HepG2 (cell line): ENCODE results near the gene EBF4. TPM values are rescaled to one million over a fixed set of nuclear protein-coding genes. Genes with fewer than 3 reads are reported as not detected.

ENCODE experiments used
- ATF1 ChIP-seq: IDR thresholded peaks from 2 replicates; pipeline ENCODE4 v1.6.1; 2016; ENCODE audit warnings: mild to moderate bottlenecking, control low read depth
- CENPX ChIP-seq: sonication (generic); formaldehyde crosslinking; IDR thresholded peaks from 2 replicates; pipeline ENCODE4 v1.9.0; 2021; ENCODE audit warnings: mild to moderate bottlenecking, missing genetic modification reagents, moderate library complexity
- CREB1 ChIP-seq, 2 experiments: fragments of 450-650 bp in 1 of 2; IDR thresholded peaks; 2 replicates each; pipeline ENCODE4 v1.6.1; 2016 to 2017; ENCODE audit warnings: control low read depth in 1 of 2, mild to moderate bottlenecking in 1 of 2, missing compliant biosample characterization in 1 of 2, missing genetic modification characterization in 1 of 2
- DPF2 ChIP-seq: sonication (generic); formaldehyde crosslinking; IDR thresholded peaks from 2 replicates; pipeline ENCODE4 v1.4.0; 2020; ENCODE audit warnings: mild to moderate bottlenecking, low read depth, missing genetic modification reagents, borderline replicate concordance
- IKZF4 ChIP-seq: sonication (generic); formaldehyde crosslinking; IDR thresholded peaks from 2 replicates; pipeline ENCODE4 v1.5.1; 2020; ENCODE audit warnings: borderline replicate concordance, mild to moderate bottlenecking, low read depth, missing genetic modification reagents; ENCODE audit errors: not compliant biosample characterization
- KDM5A ChIP-seq: fragments of 200-600 bp; sonication (generic); IDR thresholded peaks from 2 replicates; pipeline ENCODE4 v1.7.0; 2018; ENCODE audit warnings: antibody characterized with exemption, mild to moderate bottlenecking, low read length, borderline replicate concordance
- KDM6A ChIP-seq: IDR thresholded peaks from 2 replicates; pipeline ENCODE4 v1.6.1; 2016; ENCODE audit warnings: low read depth
- PHF5A ChIP-seq: IDR thresholded peaks from one replicate; pipeline ENCODE4 v1.6.1; 2018; ENCODE audit warnings: low read depth, missing genetic modification reagents; ENCODE audit not compliant: unreplicated experiment
- POLR2AphosphoS5 ChIP-seq: IDR thresholded peaks from 2 replicates; pipeline ENCODE4 v1.6.1; 2012; ENCODE audit warnings: low read depth, low read length
- SIX1 ChIP-seq: sonication (generic); formaldehyde crosslinking; IDR thresholded peaks from 2 replicates; pipeline ENCODE4 v1.4.0; 2020; ENCODE audit warnings: missing genetic modification reagents, borderline replicate concordance
- SIX4 ChIP-seq: sonication (generic); formaldehyde crosslinking; IDR thresholded peaks from 2 replicates; pipeline ENCODE4 v1.4.0; 2020; ENCODE audit warnings: missing genetic modification reagents
- ZBTB20 ChIP-seq: sonication (generic); formaldehyde crosslinking; IDR thresholded peaks from 2 replicates; pipeline ENCODE4 v1.8.1; 2023; ENCODE audit warnings: missing genetic modification reagents, low read depth, mild to moderate bottlenecking, borderline replicate concordance
- ZNF224 ChIP-seq: sonication (generic); formaldehyde crosslinking; IDR thresholded peaks from 2 replicates; pipeline ENCODE4 v1.5.0; 2020; ENCODE audit warnings: mild to moderate bottlenecking, missing genetic modification reagents
- ZNF232 ChIP-seq: sonication (generic); formaldehyde crosslinking; IDR thresholded peaks from 2 replicates; pipeline ENCODE4 v1.4.0; 2020; ENCODE audit warnings: missing genetic modification reagents, borderline replicate concordance
- ZNF282 ChIP-seq: fragments of 450-650 bp; IDR thresholded peaks from 2 replicates; pipeline ENCODE4 v1.6.1; 2018; ENCODE audit not compliant: partially characterized antibody
- ZNF292 ChIP-seq: sonication (generic); formaldehyde crosslinking; IDR thresholded peaks from 2 replicates; pipeline ENCODE4 v1.8.1; 2022; ENCODE audit warnings: mild to moderate bottlenecking, low read depth, missing genetic modification reagents, borderline replicate concordance
- ZNF296 ChIP-seq: sonication (generic); formaldehyde crosslinking; conservative IDR thresholded peaks from 2 replicates; pipeline ENCODE4 v1.5.0; 2020; ENCODE audit warnings: mild to moderate bottlenecking, missing genetic modification reagents
- ZNF549 ChIP-seq: sonication (generic); formaldehyde crosslinking; IDR thresholded peaks from 2 replicates; pipeline ENCODE4 v1.5.0; 2020; ENCODE audit warnings: missing genetic modification reagents
- ZNF558 ChIP-seq: sonication (generic); formaldehyde crosslinking; IDR thresholded peaks from 2 replicates; pipeline ENCODE4 v1.9.0; 2022; ENCODE audit warnings: mild to moderate bottlenecking, missing genetic modification reagents, borderline replicate concordance
- ZNF569 ChIP-seq: sonication (generic); formaldehyde crosslinking; IDR thresholded peaks from 2 replicates; pipeline ENCODE4 v1.5.0; 2020; ENCODE audit warnings: mild to moderate bottlenecking, missing genetic modification reagents, moderate library complexity, borderline replicate concordance
- ZNF615 ChIP-seq: sonication (generic); formaldehyde crosslinking; IDR thresholded peaks from 2 replicates; pipeline ENCODE4 v1.5.0; 2020; ENCODE audit warnings: mild to moderate bottlenecking, missing genetic modification reagents, borderline replicate concordance
- ZNF746 ChIP-seq: sonication (generic); formaldehyde crosslinking; IDR thresholded peaks from 2 replicates; pipeline ENCODE4 v1.8.0; 2022; ENCODE audit warnings: mild to moderate bottlenecking, missing genetic modification reagents
- polyA plus RNA-seq, 8 experiments: library from polyadenylated mRNA; depleted of rRNA in 3 of 8; stranded (reverse) in 7 of 8; unstranded in 1 of 8; fragments of >200 nt; fragmentation: Illumina TruSeq in 4 of 8; extraction: Trizol in 4 of 8; gene quantifications; 2 replicates each; pipeline versions ENCODE4 v1.2.1 to v1.2.3, GENCODE V29; 2011 to 2016; ENCODE audit warnings: low read depth in 4 of 8, missing spikeins in 1 of 8, mixed read lengths in 1 of 8; ENCODE audit not compliant: insufficient read depth in 1 of 8
- total RNA-seq, 5 experiments: library from RNA; depleted of rRNA; stranded (reverse); fragments of >200 nt; fragmentation: Illumina TruSeq; extraction: Trizol; gene quantifications; 2 replicates each; pipeline ENCODE4 v1.2.3, GENCODE V29; 2016; ENCODE audit warnings: low read depth in 1 of 5
- TF ChIP-seq, protein P1 (sequence below), 2 experiments: sonication (generic) in 1 of 2; formaldehyde crosslinking in 1 of 2; IDR thresholded peaks; 2 replicates each; pipeline versions ENCODE4 v1.4.0 to v1.6.1; 2016 to 2020; ENCODE audit warnings: borderline replicate concordance in 1 of 2, low read depth in 1 of 2, mild to moderate bottlenecking in 1 of 2, missing genetic modification reagents in 1 of 2
- TF ChIP-seq, protein P2 (sequence below): sonication (generic); formaldehyde crosslinking; IDR thresholded peaks from 2 replicates; pipeline ENCODE4 v1.5.0; 2020; ENCODE audit warnings: mild to moderate bottlenecking, low read depth, missing genetic modification reagents, borderline replicate concordance

The EBF4 gene
- total and polyA plus RNA-seq, 2 of the 13 experiments (the other 11 are each of a cell fraction or from before 2014, with no cell fraction given) = 0.84 to 2.2 TPM

- TF ChIP-seq ZNF292 (CRISPR knock-in tag) (0 out of 2 replicates have a peak, but pooled peaks have one; percentile 20), SIX4 (CRISPR knock-in tag) (peak; percentile 17), ATF1 (CRISPR knock-in tag) (no peak), ZNF224 (CRISPR knock-in tag) (peak; percentile 85), ZNF296 (CRISPR knock-in tag) (no peak), PHF5A (CRISPR knock-in tag) (peak; percentile 91), DPF2 (no peak), KDM5A (no peak; the same call in 1 of the 2 replicates), ZNF615 (no peak; the same call in 1 of the 2 replicates), ZNF746 (no peak; the same call in 1 of the 2 replicates), ZNF569 (CRISPR knock-in tag) (peak; percentile 96), IKZF4 (CRISPR knock-in tag) (peak; percentile 89), CENPX (no peak), ZNF558 (CRISPR knock-in tag) (peak; percentile 98; the same call in 1 of the 2 replicates), ZBTB20 (CRISPR knock-in tag) (no peak; the same call in none of the 2 replicates), ZNF232 (CRISPR knock-in tag) (peak; percentile 57; the same call in 1 of the 2 replicates), POLR2AphosphoS5 (peak; percentile 96), ZNF282 (no peak), KDM6A (CRISPR knock-in tag) (peak; percentile 13; the same call in 1 of the 2 replicates), CREB1 (IDR thresholded peaks at IDR 0.05) (no peak; the same call in 1 of the 2 replicates), CREB1 (CRISPR knock-in tag; IDR thresholded peaks at IDR 0.05) (no peak), SIX1 (CRISPR knock-in tag) (no peak), ZNF549 (CRISPR knock-in tag) (peak; percentile 75; the same call in 1 of the 2 replicates)
- TF ChIP-seq, protein P1, sequence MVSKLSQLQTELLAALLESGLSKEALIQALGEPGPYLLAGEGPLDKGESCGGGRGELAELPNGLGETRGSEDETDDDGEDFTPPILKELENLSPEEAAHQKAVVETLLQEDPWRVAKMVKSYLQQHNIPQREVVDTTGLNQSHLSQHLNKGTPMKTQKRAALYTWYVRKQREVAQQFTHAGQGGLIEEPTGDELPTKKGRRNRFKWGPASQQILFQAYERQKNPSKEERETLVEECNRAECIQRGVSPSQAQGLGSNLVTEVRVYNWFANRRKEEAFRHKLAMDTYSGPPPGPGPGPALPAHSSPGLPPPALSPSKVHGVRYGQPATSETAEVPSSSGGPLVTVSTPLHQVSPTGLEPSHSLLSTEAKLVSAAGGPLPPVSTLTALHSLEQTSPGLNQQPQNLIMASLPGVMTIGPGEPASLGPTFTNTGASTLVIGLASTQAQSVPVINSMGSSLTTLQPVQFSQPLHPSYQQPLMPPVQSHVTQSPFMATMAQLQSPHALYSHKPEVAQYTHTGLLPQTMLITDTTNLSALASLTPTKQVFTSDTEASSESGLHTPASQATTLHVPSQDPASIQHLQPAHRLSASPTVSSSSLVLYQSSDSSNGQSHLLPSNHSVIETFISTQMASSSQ (IDR thresholded peaks at IDR 0.05; ENCODE audit: low read depth) = no peak
- TF ChIP-seq, protein P1 (CRISPR knock-in tag; IDR thresholded peaks at IDR 0.05; ENCODE audit: borderline replicate concordance) = peak; percentile 87; the same call in 1 of the 2 replicates
- TF ChIP-seq, protein P2, sequence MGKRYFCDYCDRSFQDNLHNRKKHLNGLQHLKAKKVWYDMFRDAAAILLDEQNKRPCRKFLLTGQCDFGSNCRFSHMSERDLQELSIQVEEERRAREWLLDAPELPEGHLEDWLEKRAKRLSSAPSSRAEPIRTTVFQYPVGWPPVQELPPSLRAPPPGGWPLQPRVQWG = no peak; the same call in 1 of the 2 replicates
Measured at GRCh38 chr20:2651772-2652723, 40.5 kb upstream of the EBF4 start, which contains the start of gene NOP56 (continued).
